Stimulated activated CD8-positive, alpha-beta memory T cell treated with anti-CD3 and anti-CD28 coated beads, Interleukin-12 subunit alpha, Interleukin-12 subunit beta, amount 100 ng/mL, for 24 hours (primary cell): ENCODE measurements around the gene ATP7B.
"Not testable (repeated sequence)": the region's sequence is repeated elsewhere in the genome, so short reads cannot be mapped to it uniquely, and the experiment has no call there.

Experiments used
- DNase-seq: peaks from one replicate; pipeline ENCODE4 v3.0.0-alpha.2; 2020; ENCODE audit errors: extremely low read depth

The ATP7B gene

GRCh38 chr13:52006523-52007245, 4.6 kb downstream of the ATP7B start:
- DNase-seq: no peak

- DNase-seq: no peak
Measured at GRCh38 chr13:52005841-52006522, 5.3 kb downstream of the ATP7B start.

GRCh38 chr13:52004511-52005170, 6.6 kb downstream of the ATP7B start:
- no peak for DNase-seq

DNA sequence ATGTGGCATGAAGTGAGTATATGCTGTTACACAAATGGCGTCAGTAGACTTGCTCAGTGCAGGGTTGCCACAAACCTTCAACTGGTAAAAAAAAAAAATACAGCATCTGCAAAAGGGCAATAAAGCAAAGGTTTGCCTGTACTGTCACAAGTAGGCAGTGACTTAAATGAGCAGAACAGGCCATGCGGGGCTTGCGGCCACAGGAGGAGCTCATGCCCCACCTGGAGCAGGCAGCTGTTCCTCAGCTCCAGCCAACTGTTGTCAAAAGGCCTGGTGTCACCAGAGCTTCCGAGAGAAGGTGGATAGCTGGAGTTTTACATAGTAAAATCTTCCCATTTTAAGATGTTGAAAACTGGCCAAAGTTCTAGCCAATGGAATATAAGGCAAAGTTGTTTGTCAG, 7.7 kb downstream of the ATP7B start:
- no peak for DNase-seq

- no peak for DNase-seq
Measured at GRCh38 chr13:52002361-52002760, 8.9 kb downstream of the ATP7B start.

DNA sequence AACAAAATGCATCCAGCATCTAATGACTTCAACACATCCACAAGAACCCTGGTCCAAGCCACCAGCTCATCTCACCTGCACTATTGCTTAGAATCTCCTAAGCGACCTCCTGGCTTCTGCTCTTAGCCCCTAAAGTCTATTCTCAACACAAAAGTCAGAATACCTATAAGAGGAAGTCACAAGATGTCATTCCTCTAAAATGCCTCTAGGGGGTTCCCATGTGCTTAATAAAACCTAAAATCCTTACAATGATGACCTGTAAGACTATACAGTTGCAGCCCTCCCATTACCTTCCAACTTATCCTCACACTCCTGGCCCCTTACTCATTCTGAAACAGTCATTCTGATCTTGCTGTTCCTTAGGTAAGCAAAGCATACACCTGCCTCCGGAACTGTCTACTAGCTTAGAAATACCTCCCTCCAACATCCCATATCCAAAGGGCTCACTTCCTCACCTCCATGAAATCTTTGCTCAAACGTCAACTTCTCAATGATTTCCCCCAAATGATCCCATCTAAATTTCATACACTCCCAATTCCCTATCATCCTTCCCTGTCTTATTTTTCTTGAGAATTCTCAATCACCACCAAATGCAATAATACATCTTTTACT, 10.0 kb downstream of the ATP7B start:
- DNase-seq: no peak

GRCh38 chr13:51999921-52000320, 11.3 kb downstream of the ATP7B start:
- DNase-seq: no peak

GRCh38 chr13:51999510-51999911, 11.7 kb downstream of the ATP7B start:
- no peak for DNase-seq

GRCh38 chr13:51998723-51999509, 12.3 kb downstream of the ATP7B start:
- no peak for DNase-seq

DNA sequence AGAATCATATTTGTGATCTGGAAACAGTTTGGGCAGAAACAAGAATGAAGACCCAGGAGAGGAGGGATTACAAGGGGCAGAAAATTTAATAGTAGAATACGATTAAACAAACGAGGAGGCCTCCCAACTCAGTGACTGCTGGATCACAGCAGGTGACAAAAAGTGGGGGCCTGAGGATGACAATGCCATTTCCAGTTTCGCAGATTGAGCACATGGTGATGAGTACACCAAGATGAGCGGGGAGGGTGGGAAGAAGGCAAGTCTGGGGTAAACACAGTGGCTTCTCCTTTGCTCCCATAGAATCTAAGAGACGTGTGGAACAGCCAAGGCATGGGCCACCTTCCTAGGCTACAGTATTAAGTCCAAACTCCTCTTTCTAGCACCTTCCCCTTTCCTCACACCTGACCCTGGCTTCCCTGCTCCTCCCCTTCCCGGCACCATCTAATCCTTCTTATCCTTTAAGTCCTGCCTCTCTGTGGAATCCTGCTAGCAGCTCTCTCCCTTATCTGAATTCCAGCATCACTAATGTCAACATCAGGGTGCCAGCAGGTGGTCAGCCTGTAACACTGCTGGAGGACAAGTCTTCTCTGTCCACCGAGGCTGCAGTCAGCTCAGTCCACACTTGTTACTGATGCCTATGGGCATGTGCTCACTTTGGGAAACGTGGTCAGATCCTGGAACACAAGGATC, 13.5 kb downstream of the ATP7B start:
- DNase-seq: no peak

DNA sequence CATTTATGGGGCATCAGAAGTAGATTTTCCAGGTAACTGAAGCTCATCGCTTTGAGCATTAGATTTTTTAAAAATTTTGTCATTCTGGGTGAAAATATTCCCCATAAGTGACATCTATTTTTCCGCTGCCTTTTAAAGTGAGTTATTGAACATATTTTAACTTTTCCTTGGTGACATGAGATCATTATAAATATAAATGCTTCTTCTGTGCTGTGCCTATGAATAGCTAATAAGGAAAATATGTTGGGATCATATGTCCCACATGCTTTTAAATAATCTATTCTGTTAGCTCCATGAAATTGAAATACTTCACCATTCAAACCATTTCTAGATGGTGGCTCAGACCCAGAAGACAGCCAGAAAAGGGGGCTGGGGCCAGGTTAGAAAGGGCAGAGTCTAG, 14.1 kb downstream of the ATP7B start:
- DNase-seq: no peak

DNA sequence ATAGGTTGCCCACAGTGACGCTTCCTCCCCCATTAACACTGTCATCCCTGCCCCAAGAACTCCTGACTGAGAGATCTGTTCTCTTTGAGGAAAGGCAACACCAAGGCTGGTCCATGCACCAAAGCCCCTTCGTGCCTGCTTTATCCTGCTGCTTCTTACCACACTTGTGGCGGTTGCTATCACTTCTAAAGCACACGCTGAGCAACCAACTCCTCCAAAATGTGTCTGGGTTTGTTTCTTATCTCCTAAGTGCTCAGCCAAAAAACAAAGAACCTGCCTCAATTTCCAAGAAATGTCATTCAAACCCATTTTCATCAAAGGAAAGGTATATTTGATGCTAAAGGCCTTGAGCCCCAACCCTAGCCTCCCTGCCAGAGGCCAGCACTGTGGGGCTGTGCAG, 14.6 kb downstream of the ATP7B start:
- no peak for DNase-seq

DNA sequence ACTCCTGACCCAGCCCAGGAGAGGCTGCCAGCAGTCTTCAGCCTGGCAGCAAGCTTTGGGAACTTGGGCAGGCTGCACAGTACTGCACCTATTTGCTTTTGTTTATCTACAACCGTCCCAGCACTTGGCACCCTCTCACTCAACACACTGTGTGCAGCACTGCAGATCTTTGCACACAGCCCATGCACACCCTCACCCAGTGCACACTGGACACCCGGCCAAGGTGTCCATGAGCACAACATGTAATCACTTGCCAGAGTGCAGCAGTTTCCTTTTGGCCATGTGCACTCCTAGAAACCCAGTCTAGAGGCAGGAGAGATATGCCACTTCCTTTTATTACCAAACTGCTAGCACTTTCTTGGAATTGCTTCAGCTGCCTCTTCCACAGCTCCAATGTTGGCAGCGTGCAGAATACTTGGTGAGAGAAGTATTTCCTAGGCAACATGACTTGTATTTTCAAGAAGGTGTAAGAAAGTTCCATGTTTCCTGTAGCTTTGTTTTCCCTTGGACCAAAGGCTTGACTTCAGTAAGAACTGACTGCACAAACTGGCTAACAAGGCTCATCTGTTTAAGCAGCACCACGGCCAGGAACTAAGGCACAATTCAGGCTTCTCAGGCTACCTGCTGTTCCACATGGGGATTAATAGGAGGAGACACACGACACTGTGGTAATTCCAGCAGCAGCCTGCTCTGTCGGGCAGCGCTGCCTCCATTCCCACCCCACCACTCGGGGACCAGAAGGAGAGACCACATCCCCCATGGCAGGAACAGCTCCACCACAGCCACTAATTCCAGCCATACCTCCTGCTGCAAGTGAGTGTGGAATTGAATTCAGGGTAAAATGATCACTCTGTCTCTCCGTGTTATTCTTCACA, 15.3 kb downstream of the ATP7B start:
- no peak for DNase-seq

DNA sequence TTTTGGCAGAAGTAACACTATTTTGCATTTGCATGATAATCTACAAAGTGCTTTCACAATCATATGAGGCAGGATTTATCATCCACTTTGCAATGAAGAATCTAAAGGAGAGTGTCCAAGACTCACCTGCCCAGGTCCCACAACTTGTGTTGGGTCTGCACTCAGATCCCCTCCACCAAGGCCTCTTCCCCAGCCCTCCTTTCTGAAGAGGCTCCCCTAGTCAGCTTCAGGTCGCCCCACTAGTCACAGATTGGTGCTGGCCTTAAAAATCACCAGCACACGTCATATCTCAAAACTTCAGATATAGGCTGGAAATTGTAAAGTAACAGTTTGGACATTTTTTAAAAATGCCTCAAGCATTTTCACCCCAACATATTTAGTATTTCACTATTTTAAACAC, 17.5 kb downstream of the ATP7B start:
- no peak for DNase-seq

GRCh38 chr13:51988988-51989618, 22.1 kb downstream of the ATP7B start:
- DNase-seq: no peak

DNA sequence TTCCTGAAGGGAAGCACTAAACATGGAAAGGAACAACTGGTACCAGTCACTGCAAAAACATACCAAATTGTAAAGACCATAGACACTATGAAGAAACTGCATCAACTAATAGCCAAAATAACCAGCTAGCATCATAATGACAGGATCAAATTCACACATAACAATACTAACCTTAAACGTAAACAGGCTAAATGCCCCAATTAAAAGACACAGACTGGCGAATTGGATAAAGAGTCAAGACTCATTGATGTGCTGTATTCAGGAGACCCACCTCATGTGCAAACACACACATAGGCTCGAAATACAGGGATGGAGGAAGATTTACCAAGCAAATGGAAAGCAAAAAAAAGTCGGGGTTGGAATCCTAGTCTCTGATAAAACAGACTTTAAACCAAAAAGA, 26.3 kb downstream of the ATP7B start:
- DNase-seq: not testable (repeated sequence)

DNA sequence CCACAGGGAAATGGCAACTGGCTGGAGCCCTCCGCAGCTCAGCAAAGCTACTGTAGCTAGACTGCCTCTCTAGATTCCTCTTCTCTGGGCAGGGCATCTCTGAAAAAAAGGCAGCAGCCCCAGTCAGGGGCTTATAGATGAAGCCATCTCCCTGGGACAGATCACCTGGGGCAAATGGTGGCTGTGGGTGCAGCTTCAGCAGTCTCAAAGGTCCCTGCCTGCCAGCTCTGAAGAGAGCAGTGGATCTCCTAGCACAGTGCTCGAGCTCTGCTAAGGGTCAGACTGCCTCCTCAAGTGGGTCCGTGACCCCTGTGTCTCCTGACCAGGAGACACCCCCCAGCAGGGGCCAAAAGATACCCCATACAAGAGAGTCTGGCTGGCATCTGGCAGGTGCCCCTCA, 28.0 kb downstream of the ATP7B start:
- DNase-seq: not testable (repeated sequence)

- DNase-seq: no peak
Measured at GRCh38 chr13:51981355-51981754, 29.9 kb downstream of the ATP7B start.

GRCh38 chr13:51980908-51981307, 30.3 kb downstream of the ATP7B start:
- DNase-seq: no peak
